ENCODE results near the gene WARS2.
A peak's percentile ranks its signal among the peaks of the same experiment; 100 is the strongest.

The WARS2 gene

GRCh38 chr1:119003413-119004128 lies 136.9 kb downstream of the WARS2 start:
- H3K9me3 ChIP-seq (ENCODE audit: control insufficient read depth, low read length), result no peaks in the 10 kb centered on the region
- H3K9ac ChIP-seq (ENCODE audit: low read length), result no peak overlapping the region
- no peak overlapping the region for H3K4me3 ChIP-seq (ENCODE audit: low read length)
- peaks cover 42% of the 10 kb centered on the region for H3K4me1 ChIP-seq (ENCODE audit: control insufficient read depth, insufficient read depth, low read length)
- H3K36me3 ChIP-seq (ENCODE audit: control insufficient read depth, insufficient read depth, low read length), result no peaks in the 10 kb centered on the region
- H3K27me3 ChIP-seq (ENCODE audit: control insufficient read depth, insufficient read depth, low read length), result peaks cover 97% of the 10 kb centered on the region

DNA sequence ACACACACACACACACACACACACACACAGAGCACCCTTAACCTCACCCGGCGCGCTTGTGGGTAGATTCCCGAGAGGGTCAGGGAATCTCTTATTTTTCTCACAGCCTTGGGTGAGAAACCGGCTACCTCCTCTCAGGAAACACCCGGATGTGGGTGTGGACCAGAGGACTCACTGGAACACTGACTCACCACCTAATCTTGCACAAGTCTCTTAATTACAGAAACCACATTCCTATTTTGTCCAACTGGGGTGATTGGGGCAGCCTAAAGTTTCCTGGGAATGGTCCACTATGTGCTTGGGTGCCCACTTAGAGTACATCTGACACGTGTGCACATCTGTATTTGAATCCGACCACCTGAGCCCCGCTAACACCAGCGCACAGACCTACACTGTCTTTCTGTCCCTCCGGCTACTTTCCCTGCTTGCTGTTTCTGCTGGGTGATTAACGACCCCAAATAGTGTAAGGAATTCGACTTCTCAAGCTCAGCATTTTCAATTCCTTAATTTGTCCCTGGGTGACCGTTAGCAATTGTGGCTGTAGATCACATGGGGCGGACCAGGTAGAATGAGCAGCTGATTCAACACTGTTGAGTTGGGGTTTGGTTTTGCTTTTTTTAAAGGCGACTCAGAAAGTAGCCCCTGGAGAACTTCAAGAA lies 138.3 kb downstream of the WARS2 start:
- peaks cover 28% of the 10 kb centered on the region for H3K4me1 ChIP-seq (ENCODE audit: control insufficient read depth, insufficient read depth, low read length)
- H3K36me3 ChIP-seq (ENCODE audit: control insufficient read depth, insufficient read depth, low read length), result no peaks in the 10 kb centered on the region
- peaks cover 96% of the 10 kb centered on the region for H3K27me3 ChIP-seq (ENCODE audit: control insufficient read depth, insufficient read depth, low read length)
- H3K9me3 ChIP-seq (ENCODE audit: control insufficient read depth, low read length), result no peaks in the 10 kb centered on the region
- peak overlapping the region; percentile 49 for H3K9ac ChIP-seq (ENCODE audit: low read length)
- no peak overlapping the region for H3K4me3 ChIP-seq (ENCODE audit: low read length)

GRCh38 chr1:119001181-119002027 lies 139.0 kb downstream of the WARS2 start:
- H3K27me3 ChIP-seq (ENCODE audit: control insufficient read depth, insufficient read depth, low read length), result peaks cover 96% of the 10 kb centered on the region
- H3K9me3 ChIP-seq (ENCODE audit: control insufficient read depth, low read length), result no peaks in the 10 kb centered on the region
- H3K4me1 ChIP-seq (ENCODE audit: control insufficient read depth, insufficient read depth, low read length), result peaks cover 25% of the 10 kb centered on the region
- H3K9ac ChIP-seq (ENCODE audit: low read length), result peak overlapping the region; percentile 49
- H3K36me3 ChIP-seq (ENCODE audit: control insufficient read depth, insufficient read depth, low read length), result no peaks in the 10 kb centered on the region
- no peak overlapping the region for H3K4me3 ChIP-seq (ENCODE audit: low read length)

- H3K36me3 ChIP-seq (ENCODE audit: control insufficient read depth, insufficient read depth, low read length), result no peaks in the 10 kb centered on the region
- no peak overlapping the region for H3K4me3 ChIP-seq (ENCODE audit: low read length)
- peaks cover 96% of the 10 kb centered on the region for H3K27me3 ChIP-seq (ENCODE audit: control insufficient read depth, insufficient read depth, low read length)
Measured at GRCh38 chr1:119000371-119001180, 139.9 kb downstream of the WARS2 start.

GRCh38 chr1:118999348-119000071 lies 140.9 kb downstream of the WARS2 start:
- Histone ChIP-seq H3K27me3 (ENCODE audit: control insufficient read depth, insufficient read depth, low read length) (peaks cover 96% of the 10 kb centered on the region), H3K9me3 (ENCODE audit: control insufficient read depth, low read length) (no peaks in the 10 kb centered on the region), H3K9ac (ENCODE audit: low read length) (no peak overlapping the region), H3K36me3 (ENCODE audit: control insufficient read depth, insufficient read depth, low read length) (no peaks in the 10 kb centered on the region), H3K4me3 (ENCODE audit: low read length) (no peak overlapping the region), H3K4me1 (ENCODE audit: control insufficient read depth, insufficient read depth, low read length) (peaks cover 25% of the 10 kb centered on the region)

More at GRCh38 chr1:119000371-119001180, 139.9 kb downstream of the WARS2 start:
- Histone ChIP-seq H3K9ac (ENCODE audit: low read length) (no peak overlapping the region), H3K9me3 (ENCODE audit: control insufficient read depth, low read length) (no peaks in the 10 kb centered on the region), H3K4me1 (ENCODE audit: control insufficient read depth, insufficient read depth, low read length) (peaks cover 25% of the 10 kb centered on the region)

GRCh38 chr1:118998171-118998570 lies 142.3 kb downstream of the WARS2 start:
- Histone ChIP-seq H3K36me3 (ENCODE audit: control insufficient read depth, insufficient read depth, low read length) (no peaks in the 10 kb centered on the region), H3K9me3 (ENCODE audit: control insufficient read depth, low read length) (no peaks in the 10 kb centered on the region), H3K9ac (ENCODE audit: low read length) (no peak overlapping the region), H3K4me1 (ENCODE audit: control insufficient read depth, insufficient read depth, low read length) (peaks cover 27% of the 10 kb centered on the region), H3K27me3 (ENCODE audit: control insufficient read depth, insufficient read depth, low read length) (peaks cover 96% of the 10 kb centered on the region), H3K4me3 (ENCODE audit: low read length) (no peak overlapping the region)

- H3K4me3 ChIP-seq (ENCODE audit: low read length), result no peak overlapping the region
Measured at GRCh38 chr1:118997225-118997624, 143.2 kb downstream of the WARS2 start.

GRCh38 chr1:118995312-118996016 lies 145.0 kb downstream of the WARS2 start:
- H3K9me3 ChIP-seq (ENCODE audit: control insufficient read depth, low read length), result no peaks in the 10 kb centered on the region
- H3K27me3 ChIP-seq (ENCODE audit: control insufficient read depth, insufficient read depth, low read length), result peaks cover 99% of the 10 kb centered on the region
- H3K9ac ChIP-seq (ENCODE audit: low read length), result no peak overlapping the region
- H3K4me1 ChIP-seq (ENCODE audit: control insufficient read depth, insufficient read depth, low read length), result peaks cover 12% of the 10 kb centered on the region
- no peaks in the 10 kb centered on the region for H3K36me3 ChIP-seq (ENCODE audit: control insufficient read depth, insufficient read depth, low read length)
- H3K4me3 ChIP-seq (ENCODE audit: low read length), result no peak overlapping the region

More at GRCh38 chr1:118997225-118997624, 143.2 kb downstream of the WARS2 start:
- Histone ChIP-seq H3K9ac (ENCODE audit: low read length) (no peak overlapping the region), H3K36me3 (ENCODE audit: control insufficient read depth, insufficient read depth, low read length) (no peaks in the 10 kb centered on the region), H3K4me1 (ENCODE audit: control insufficient read depth, insufficient read depth, low read length) (peaks cover 22% of the 10 kb centered on the region), H3K27me3 (ENCODE audit: control insufficient read depth, insufficient read depth, low read length) (peaks cover 96% of the 10 kb centered on the region), H3K9me3 (ENCODE audit: control insufficient read depth, low read length) (no peaks in the 10 kb centered on the region)

GRCh38 chr1:118993700-118994026 lies 146.8 kb downstream of the WARS2 start:
- Histone ChIP-seq H3K36me3 (ENCODE audit: control insufficient read depth, insufficient read depth, low read length) (no peaks in the 10 kb centered on the region), H3K27me3 (ENCODE audit: control insufficient read depth, insufficient read depth, low read length) (peaks cover 99% of the 10 kb centered on the region), H3K9me3 (ENCODE audit: control insufficient read depth, low read length) (no peaks in the 10 kb centered on the region), H3K4me3 (ENCODE audit: low read length) (no peak overlapping the region), H3K4me1 (ENCODE audit: control insufficient read depth, insufficient read depth, low read length) (peaks cover 7% of the 10 kb centered on the region), H3K9ac (ENCODE audit: low read length) (no peak overlapping the region)

DNA sequence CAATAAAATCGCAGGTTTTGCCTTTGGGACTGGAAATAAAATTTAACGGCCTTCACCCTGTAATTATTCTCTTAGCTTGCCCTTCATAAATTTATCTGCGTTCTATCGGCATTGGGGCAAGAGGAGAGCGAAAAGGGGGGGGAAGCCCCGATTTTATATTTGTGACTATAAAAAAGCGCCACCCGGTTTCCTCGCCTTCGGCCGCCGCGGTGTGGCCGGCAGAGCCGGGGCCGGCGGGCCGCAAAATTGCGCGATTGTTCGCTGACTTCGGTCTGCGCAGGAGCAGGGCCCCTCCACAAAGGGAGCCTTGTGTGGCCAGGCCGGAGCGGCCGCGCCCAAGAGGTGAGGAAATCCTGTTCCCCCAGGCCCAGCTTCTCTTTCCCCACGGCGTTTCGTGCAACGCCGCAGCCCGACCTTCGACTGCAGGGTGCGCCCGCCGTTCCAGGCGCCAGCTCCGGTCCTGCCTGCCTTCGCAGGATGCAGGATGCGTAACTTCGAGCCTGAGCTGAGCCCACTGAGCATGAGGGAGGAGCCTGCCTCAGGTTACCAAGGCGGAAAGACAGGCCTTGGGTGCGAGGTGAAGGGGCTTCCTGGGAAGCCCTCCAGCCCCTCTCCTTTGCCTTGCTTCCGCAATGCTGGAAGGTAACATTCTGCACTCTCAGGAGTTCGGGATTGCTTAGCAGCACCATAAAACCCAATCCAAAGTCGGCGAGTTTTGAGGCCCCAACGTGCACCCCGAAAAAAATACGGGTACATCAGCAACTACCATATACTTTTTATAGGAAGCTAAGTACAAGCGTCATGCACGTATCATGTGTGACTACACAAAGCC lies 147.4 kb downstream of the WARS2 start:
- Histone ChIP-seq H3K9me3 (ENCODE audit: control insufficient read depth, low read length) (no peaks in the 10 kb centered on the region), H3K36me3 (ENCODE audit: control insufficient read depth, insufficient read depth, low read length) (no peaks in the 10 kb centered on the region), H3K9ac (ENCODE audit: low read length) (no peak overlapping the region), H3K27me3 (ENCODE audit: control insufficient read depth, insufficient read depth, low read length) (peaks cover 99% of the 10 kb centered on the region), H3K4me3 (ENCODE audit: low read length) (no peak overlapping the region), H3K4me1 (ENCODE audit: control insufficient read depth, insufficient read depth, low read length) (peaks cover 8% of the 10 kb centered on the region)

Measured in mucosa of stomach (tissue), 1 donor.